ENCODE measurements around the gene CLTRN. TPM values are rescaled to one million over a fixed set of nuclear protein-coding genes. Genes with fewer than 3 reads are reported as not detected.
A peak's percentile ranks its signal among the peaks of the same experiment; 100 is the strongest.
"Not testable (repeated sequence)": the region's sequence is repeated elsewhere in the genome, so short reads cannot be mapped to it uniquely, and the experiment has no call there.

CLTRN gene, protein sequence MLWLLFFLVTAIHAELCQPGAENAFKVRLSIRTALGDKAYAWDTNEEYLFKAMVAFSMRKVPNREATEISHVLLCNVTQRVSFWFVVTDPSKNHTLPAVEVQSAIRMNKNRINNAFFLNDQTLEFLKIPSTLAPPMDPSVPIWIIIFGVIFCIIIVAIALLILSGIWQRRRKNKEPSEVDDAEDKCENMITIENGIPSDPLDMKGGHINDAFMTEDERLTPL
- total RNA-seq: 30.7 TPM
- polyA plus RNA-seq (ENCODE audit: insufficient read depth, low read depth, low replicate concordance): 129 TPM
- long read RNA-seq, donor 1, partial matches to known transcripts: 0 of 1 reads
- long read RNA-seq, donor 1, other reads (novel, unspliced or antisense): 0 of 1 reads
- long read RNA-seq, donor 2, transcript CLTRN-201 (6 exons, 1,578 nt): major isoform, 12 of 12 reads
- long read RNA-seq, donor 2, partial matches to known transcripts: 0 of 12 reads
- long read RNA-seq, donor 2, other reads (novel, unspliced or antisense): 0 of 12 reads
- long read RNA-seq, donor 3, transcript CLTRN-201 (6 exons, 1,578 nt): major isoform, 28 of 28 reads
- long read RNA-seq, donor 3, partial matches to known transcripts: 0 of 28 reads
- long read RNA-seq, donor 3, other reads (novel, unspliced or antisense): 0 of 28 reads
- long read RNA-seq, donor 4, transcript CLTRN-201 (6 exons, 1,578 nt): major isoform, 7 of 7 reads
- long read RNA-seq, donor 4, partial matches to known transcripts: 0 of 7 reads
- long read RNA-seq, donor 4, other reads (novel, unspliced or antisense): 0 of 7 reads
- long read RNA-seq, donor 5: 0 reads
- long read RNA-seq, donor 6, transcript CLTRN-201 (6 exons, 1,578 nt): major isoform, 26 of 26 reads
- long read RNA-seq, donor 6, partial matches to known transcripts: 0 of 26 reads
- long read RNA-seq, donor 6, other reads (novel, unspliced or antisense): 0 of 26 reads
- long read RNA-seq, donor 7, transcript CLTRN-201 (6 exons, 1,578 nt): major isoform, 14 of 19 reads
- long read RNA-seq, donor 7, partial matches to known transcripts: 2 of 19 reads
- long read RNA-seq, donor 7, other reads (novel, unspliced or antisense): 3 of 19 reads
- long read RNA-seq, donor 8, partial matches to known transcripts: 0 of 2 reads
- long read RNA-seq, donor 8, other reads (novel, unspliced or antisense): 0 of 2 reads
- long read RNA-seq, donor 9, partial matches to known transcripts: 7 of 11 reads
- long read RNA-seq, donor 9, other reads (novel, unspliced or antisense): 0 of 11 reads
- long read RNA-seq, donor 10, transcript CLTRN-201 (6 exons, 1,578 nt): major isoform, 19 of 19 reads
- long read RNA-seq, donor 10, partial matches to known transcripts: 0 of 19 reads
- long read RNA-seq, donor 10, other reads (novel, unspliced or antisense): 0 of 19 reads

GRCh38 chrX:15664487-15665444 lies at the start of gene CLTRN:
Gene CLTRN (minus strand): TSS chrX:15664805. CDS start chrX:15664775, 30 bp downstream.
- no peak for TF ChIP-seq CTCF (IDR thresholded peaks at IDR 0.05; ENCODE audit: borderline replicate concordance, extremely low read depth, insufficient read depth)
- H3K27ac ChIP-seq (ENCODE audit: low read depth in 2 of 2, low read length in 2 of 2): peak within 1 kb of the TSS; percentile 53 to 57
- H3K4me1 ChIP-seq (ENCODE audit: control insufficient read depth in 2 of 3, insufficient read depth in 2 of 3, low read depth in 1 of 3, low read length in 3 of 3): no peaks in the 10 kb centered on the region
- no peaks in the 10 kb centered on the region for H3K9me3 ChIP-seq (ENCODE audit: control insufficient read depth in 2 of 3, insufficient read depth in 1 of 3, low read length in 3 of 3)
- peak; percentile 93 for FAIRE-seq
- H3K36me3 ChIP-seq (ENCODE audit: control insufficient read depth in 2 of 3, insufficient read depth in 3 of 3, low read length in 3 of 3): no peaks in the 10 kb centered on the region
- peak within 1 kb of the TSS in 1 of 3 donors; percentile 46 for H3K9ac ChIP-seq (ENCODE audit: low read length in 3 of 3)
- intact Hi-C loops (cut with DNase I): no loop called here
- peak in 1 of 5 donors; percentile 3 for DNase-seq
- H3K4me3 ChIP-seq (ENCODE audit: low read length in 3 of 3): peak within 1 kb of the TSS in 2 of 3 donors; percentile 62 to 65
- peaks cover 27% of the 10 kb centered on the region for H3K27me3 ChIP-seq (ENCODE audit: control insufficient read depth, insufficient read depth, low read length)

DNA sequence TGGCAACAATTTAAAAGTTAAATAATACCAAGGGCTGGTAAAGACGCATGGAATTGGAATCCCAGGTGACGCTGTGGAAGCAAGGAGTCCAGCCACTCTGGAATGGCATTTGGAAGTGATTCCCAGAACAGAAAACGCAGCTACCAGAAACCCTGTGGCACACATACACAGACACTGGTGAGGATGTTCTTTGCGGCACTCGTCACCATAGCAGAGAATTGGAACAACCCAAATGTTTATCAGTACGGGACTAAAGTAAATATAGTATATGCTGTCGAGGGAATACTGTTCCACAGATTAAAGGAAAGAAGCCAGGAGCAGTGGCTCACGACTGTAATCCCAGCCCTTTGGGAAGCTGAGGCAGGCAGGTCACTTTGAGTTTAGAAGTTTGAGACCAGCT lies 39.7 kb upstream of the CLTRN start:
- H3K9me3 ChIP-seq (ENCODE audit: control insufficient read depth in 2 of 3, insufficient read depth in 1 of 3, low read length in 3 of 3); H3K9ac ChIP-seq (ENCODE audit: low read length in 3 of 3); H3K4me1 ChIP-seq (ENCODE audit: control insufficient read depth in 2 of 3, insufficient read depth in 2 of 3, low read depth in 1 of 3, low read length in 3 of 3); H3K36me3 ChIP-seq (ENCODE audit: control insufficient read depth in 2 of 3, insufficient read depth in 3 of 3, low read length in 3 of 3); H3K27me3 ChIP-seq (ENCODE audit: control insufficient read depth, insufficient read depth, low read length); H3K4me3 ChIP-seq (ENCODE audit: low read length in 3 of 3); FAIRE-seq; H3K27ac ChIP-seq (ENCODE audit: low read depth in 2 of 2, low read length in 2 of 2); DNase-seq; intact Hi-C loops (cut with DNase I): not testable (repeated sequence)

GRCh38 chrX:15703809-15704208 lies 39.2 kb upstream of the CLTRN start:
- H3K4me3 ChIP-seq (ENCODE audit: low read length in 3 of 3); H3K27ac ChIP-seq (ENCODE audit: low read depth in 2 of 2, low read length in 2 of 2); H3K27me3 ChIP-seq (ENCODE audit: control insufficient read depth, insufficient read depth, low read length); H3K9me3 ChIP-seq (ENCODE audit: control insufficient read depth in 2 of 3, insufficient read depth in 1 of 3, low read length in 3 of 3); DNase-seq; H3K36me3 ChIP-seq (ENCODE audit: control insufficient read depth in 2 of 3, insufficient read depth in 3 of 3, low read length in 3 of 3); H3K9ac ChIP-seq (ENCODE audit: low read length in 3 of 3); H3K4me1 ChIP-seq (ENCODE audit: control insufficient read depth in 2 of 3, insufficient read depth in 2 of 3, low read depth in 1 of 3, low read length in 3 of 3); intact Hi-C loops (cut with DNase I): not testable (repeated sequence)
- peak; percentile 62 for FAIRE-seq

Data from kidney (tissue), 22 donors.